Lung microvascular endothelial cell (primary cell): ENCODE results near the gene RPL18. TPM values are rescaled to one million over a fixed set of nuclear protein-coding genes. Genes with fewer than 3 reads are reported as not detected.
A peak's percentile ranks its signal among the peaks of the same experiment; 100 is the strongest.

Experiments used
- DNase-seq, 2 donors: peaks; one replicate each; pipeline versions ENCODE4 v3.0.0 to v3.0.0-alpha.2; 2010; ENCODE audit warnings: low read depth in 2 of 2
- total RNA-seq: library from RNA; depleted of rRNA; stranded (reverse); fragments of >200 nt; gene quantifications from 2 replicates; pipeline ENCODE4 v1.2.1, GENCODE V29; 2014

Gene RPL18
- total RNA-seq, 1 donor from 2014 or later = 2,324 TPM

- DNase-seq = no peak
Observed at GRCh38 chr19:48614436-48615230, 4.3 kb downstream of the RPL18 start, which contains the start of gene FAM83E. Gene FAM83E (minus strand): TSS chr19:48615076. CDS start chr19:48613372, 1,704 bp downstream.

- DNase-seq = no peak
Observed at GRCh38 chr19:48613852-48614435, 5.0 kb downstream of the RPL18 start.

DNA sequence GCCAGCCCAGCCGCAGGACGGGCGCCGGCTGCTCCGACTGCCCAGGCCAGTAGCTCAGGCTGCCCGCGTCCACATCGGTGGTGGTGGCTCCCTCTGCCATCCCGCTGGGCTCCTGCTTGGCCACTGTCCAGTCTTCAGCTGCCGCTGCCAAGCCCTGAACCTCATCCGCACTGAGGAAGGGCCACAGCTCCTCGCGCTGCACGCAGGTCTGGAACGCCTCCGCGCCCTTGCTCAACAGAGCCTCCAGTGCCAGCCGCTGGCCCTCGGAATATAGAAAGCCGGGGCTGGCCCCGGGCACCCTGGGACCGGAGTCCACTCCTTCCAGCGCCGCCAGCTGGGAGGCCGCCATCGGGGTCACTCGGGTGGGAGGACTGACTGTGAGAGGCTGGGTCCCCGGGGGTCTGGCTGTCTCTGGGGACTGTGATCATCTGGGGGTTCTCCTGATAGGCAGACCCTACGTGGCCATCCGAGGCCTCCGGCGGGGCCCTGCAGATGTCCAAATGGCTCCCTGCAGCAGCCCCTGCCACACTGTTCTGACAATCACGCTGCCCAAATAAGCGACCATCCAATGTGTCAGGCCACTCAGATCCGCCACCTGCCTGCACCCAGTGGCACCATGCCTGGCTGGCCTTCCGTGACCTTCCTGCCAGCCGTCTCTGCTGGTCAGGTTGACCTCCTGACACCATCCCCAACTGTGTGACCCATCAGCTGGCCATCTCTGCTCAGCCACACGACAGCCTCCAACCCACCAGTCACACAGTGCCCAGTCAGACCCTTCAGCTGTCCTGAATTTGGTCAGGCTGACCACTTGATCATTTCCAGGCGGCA, 5.7 kb downstream of the RPL18 start:
- DNase-seq = no peak

DNA sequence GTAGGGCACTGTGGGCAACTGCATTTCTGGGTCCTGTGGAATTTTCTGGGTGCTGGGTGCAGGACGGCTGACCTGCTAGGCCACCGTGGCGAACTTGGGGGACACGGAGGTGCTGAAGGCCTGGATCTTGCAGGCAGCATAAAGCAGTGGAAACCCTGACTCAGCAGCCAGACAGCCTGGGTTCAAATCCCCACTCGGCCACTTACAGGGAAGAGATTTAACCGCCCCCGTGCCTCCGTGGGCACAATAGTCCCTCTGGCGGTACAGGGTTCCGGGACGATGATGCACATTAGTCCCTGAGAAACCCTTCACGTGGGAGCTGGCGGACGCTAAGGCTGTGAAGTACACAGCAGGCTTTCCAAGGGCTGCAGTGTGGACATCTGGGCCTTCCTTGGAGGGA, 7.1 kb downstream of the RPL18 start:
- DNase-seq = no peak

GRCh38 chr19:48609571-48610108, 9.3 kb downstream of the RPL18 start:
- DNase-seq = no peak

GRCh38 chr19:48608798-48609263, 10.1 kb downstream of the RPL18 start:
- peak; percentile 41 to 53 for DNase-seq

DNA sequence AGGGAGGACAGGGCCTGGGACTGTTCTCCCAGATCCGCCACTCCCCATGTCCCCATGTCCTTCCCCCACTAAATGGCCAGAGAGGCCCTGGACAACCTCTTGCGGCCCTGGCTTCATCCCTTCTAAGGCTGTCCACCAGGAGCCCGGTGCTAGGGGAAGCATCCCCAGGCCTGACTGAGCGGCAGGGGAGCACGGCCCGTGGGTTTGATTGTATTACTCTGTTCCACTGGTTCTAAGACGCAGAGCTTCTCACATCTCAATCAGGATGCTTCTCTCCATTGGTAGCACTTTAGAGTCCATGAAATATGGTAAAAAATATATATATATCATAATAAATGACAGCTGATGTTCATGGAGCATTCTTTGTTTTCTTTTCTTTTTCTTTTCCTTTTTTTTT, 11.6 kb downstream of the RPL18 start:
- DNase-seq = no peak

- no peak for DNase-seq
Observed at GRCh38 chr19:48606463-48607358, 12.3 kb downstream of the RPL18 start, which contains the start of gene SPACA4. Gene SPACA4 (plus strand): TSS chr19:48606742. CDS start chr19:48606979, 237 bp downstream.

GRCh38 chr19:48603850-48604249, 15.1 kb downstream of the RPL18 start:
- no peak for DNase-seq

- no peak for DNase-seq
Observed at GRCh38 chr19:48603449-48603848, 15.5 kb downstream of the RPL18 start.

DNA sequence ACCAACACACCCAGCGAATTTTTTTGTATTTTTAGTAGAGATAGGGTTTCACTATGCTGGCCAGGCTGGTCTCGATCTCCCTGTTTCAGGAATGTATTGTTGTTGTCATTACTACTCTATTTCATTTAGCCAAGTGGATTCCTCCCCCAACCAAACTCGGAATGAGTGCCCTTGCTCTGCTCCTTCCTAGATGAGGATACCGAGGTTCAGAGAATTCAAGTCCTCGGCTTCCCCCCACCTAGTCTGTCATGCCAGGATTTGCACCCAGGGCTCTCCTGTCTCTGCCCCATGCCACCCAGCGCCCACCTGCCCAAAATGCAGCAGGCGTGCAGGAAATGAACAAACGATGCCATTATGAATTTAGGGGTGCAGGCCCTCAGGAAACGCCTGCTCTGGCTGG, 16.0 kb downstream of the RPL18 start:
- DNase-seq = no peak

GRCh38 chr19:48600679-48601417, 18.1 kb downstream of the RPL18 start:
- DNase-seq = no peak

DNA sequence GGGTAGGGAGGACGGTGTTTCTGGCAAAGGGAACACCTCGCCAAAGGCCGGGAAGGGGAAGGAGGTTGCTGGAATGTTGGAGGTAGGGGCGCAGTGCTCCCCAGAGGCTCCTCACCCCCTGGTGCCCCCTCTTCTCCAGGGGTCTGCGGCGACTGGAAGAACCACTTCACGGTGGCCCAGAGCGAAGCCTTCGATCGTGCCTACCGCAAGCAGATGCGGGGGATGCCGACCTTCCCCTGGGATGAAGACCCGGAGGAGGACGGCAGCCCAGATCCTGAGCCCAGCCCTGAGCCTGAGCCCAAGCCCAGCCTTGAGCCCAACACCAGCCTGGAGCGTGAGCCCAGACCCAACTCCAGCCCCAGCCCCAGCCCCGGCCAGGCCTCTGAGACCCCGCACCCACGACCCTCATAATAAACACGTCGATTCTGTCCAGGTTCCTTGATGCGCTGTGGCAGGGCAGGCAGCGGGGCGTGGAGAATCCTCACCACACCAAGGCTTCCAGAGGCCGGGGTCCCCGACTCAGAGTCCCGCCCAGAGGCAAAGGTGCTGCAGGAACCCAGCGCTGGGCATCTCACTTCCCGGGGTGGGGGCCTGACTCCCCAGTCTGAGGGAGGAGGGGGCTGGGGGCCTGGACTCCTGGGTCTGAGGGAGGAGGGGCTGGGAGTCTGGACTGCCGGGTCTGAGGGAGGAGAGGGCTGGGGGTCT, 19.8 kb downstream of the RPL18 start:
- no peak for DNase-seq

DNA sequence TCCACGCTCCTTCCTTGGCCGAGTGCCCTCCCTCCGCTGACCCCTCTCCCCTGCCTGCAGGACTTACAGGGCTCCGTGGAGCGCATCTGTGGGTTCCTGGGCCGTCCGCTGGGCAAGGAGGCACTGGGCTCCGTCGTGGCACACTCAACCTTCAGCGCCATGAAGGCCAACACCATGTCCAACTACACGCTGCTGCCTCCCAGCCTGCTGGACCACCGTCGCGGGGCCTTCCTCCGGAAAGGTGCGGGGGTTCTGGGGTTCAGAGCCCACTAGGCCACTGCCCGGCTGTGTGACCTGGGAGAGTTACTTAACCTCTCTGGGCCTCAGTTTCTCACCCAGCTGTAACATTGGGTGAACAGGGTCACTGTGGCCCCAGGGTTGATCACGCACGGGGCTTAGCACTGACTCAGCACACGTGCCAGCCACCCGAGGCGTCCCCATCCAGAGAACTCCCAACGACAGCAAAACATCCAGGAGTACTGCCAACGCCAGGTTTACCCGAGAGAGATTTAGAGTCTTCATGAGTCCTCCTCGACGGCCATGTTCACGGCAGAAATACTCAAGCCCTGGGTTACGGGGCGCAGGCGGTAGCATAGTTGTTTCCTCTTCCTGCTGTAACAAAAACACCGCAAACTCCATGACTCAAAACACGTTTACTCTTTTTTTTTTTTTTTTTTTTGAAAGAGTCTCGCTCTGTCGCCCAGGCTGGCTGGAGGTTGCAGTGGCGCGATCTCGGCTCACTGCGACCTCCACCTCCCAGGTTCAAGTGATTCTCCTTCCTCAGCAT, 22.1 kb downstream of the RPL18 start:
- peak; percentile 35 to 43 for DNase-seq

GRCh38 chr19:48596237-48596636, 22.7 kb downstream of the RPL18 start:
- no peak for DNase-seq

GRCh38 chr19:48595833-48596232, 23.1 kb downstream of the RPL18 start:
- DNase-seq = no peak

DNA sequence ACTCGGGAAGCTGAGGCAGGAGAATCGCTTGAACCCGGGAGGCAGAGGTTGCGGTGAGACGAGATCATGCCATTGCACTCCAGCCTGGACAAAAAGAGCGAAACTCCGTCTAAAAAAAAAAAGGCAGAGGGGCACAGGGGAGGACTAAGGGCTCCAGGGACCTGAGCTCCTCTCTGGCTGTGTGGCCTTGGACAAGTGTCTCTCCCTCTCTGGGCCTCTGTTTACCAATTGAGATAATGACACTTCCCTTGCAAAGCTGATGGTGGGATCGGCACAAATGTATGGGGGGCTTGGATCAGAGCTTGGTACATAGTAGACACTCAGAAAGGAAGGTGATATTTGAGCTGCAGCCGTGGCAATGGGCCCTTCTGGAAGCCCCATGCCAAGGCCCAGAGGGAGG, 23.8 kb downstream of the RPL18 start:
- DNase-seq = no peak

- peak in 1 of 2 donors; percentile 16 for DNase-seq
Observed at GRCh38 chr19:48591021-48591420, 28.0 kb downstream of the RPL18 start.
